Esophagus squamous epithelium (tissue), 4 donors: ENCODE data around the gene BANF2.

ENCODE experiments used
- CTCF ChIP-seq, 6 experiments: fragments of 450-650 bp in 4 of 6; fragments of 200-600 bp in 2 of 6; sonication (generic) in 2 of 6; IDR thresholded peaks; one replicate each; pipeline ENCODE4 v1.5.1; 2016 to 2019; ENCODE audit warnings: antibody characterized with exemption in 6 of 6, mild to moderate bottlenecking in 4 of 6, moderate library complexity in 4 of 6
- POLR2A ChIP-seq, 4 donors: fragments of 450-650 bp; IDR thresholded peaks; one replicate each; pipeline ENCODE4 v1.6.1; 2017; ENCODE audit warnings: antibody characterized with exemption in 4 of 4, mild to moderate bottlenecking in 4 of 4, moderate library complexity in 3 of 4

- no peak for TF ChIP-seq CTCF (IDR thresholded peaks at IDR 0.05)
- no peak for TF ChIP-seq POLR2A (IDR thresholded peaks at IDR 0.05)
Observed at GRCh38 chr20:17691758-17692157, 8.0 kb upstream of the BANF2 start.
